Measurements from ENCODE around the gene PCDHGA11. TPM values are rescaled to one million over a fixed set of nuclear protein-coding genes. Genes with fewer than 3 reads are reported as not detected.
"Not testable (repeated sequence)": the region's sequence is repeated elsewhere in the genome, so short reads cannot be mapped to it uniquely, and the experiment has no call there.

PCDHGA11 gene
- total and polyA plus RNA-seq, 2 donors from 2014 or later, result 0.37 to 3.6 TPM

GRCh38 chr5:141389153-141390042 is 31.5 kb upstream of the PCDHGA11 start:
- FAIRE-seq, result no peak
- no peaks in the 10 kb centered on the region for H3K36me3 ChIP-seq (ENCODE audit: control insufficient read depth in 2 of 3, insufficient read depth in 3 of 3, low read length in 3 of 3)
- no peak overlapping the region for H3K27ac ChIP-seq (ENCODE audit: low read depth in 2 of 2, low read length in 2 of 2)
- TF ChIP-seq CTCF (IDR thresholded peaks at IDR 0.05; ENCODE audit: borderline replicate concordance, extremely low read depth, insufficient read depth), result no peak
- no peak for DNase-seq
- no peak overlapping the region for H3K4me3 ChIP-seq (ENCODE audit: low read length in 3 of 3)
- intact Hi-C loops (cut with DNase I), result no loop called here
- H3K9ac ChIP-seq (ENCODE audit: low read length in 3 of 3), result no peak overlapping the region
- H3K27me3 ChIP-seq (ENCODE audit: control insufficient read depth, insufficient read depth, low read length), result no peaks in the 10 kb centered on the region
- no peaks in the 10 kb centered on the region for H3K4me1 ChIP-seq (ENCODE audit: control insufficient read depth in 2 of 3, insufficient read depth in 2 of 3, low read depth in 1 of 3, low read length in 3 of 3)
- H3K9me3 ChIP-seq (ENCODE audit: control insufficient read depth in 2 of 3, insufficient read depth in 1 of 3, low read length in 3 of 3), result peaks cover 6 to 86% (median 19%) of the 10 kb centered on the region in 3 donors

GRCh38 chr5:141392429-141393198 is 28.2 kb upstream of the PCDHGA11 start, which contains the start of gene PCDHGA8:
PCDHGA8 (plus strand) TSS chr5:141392633; CDS start chr5:141392814, 181 bp downstream.
- FAIRE-seq, result no peak
- no peaks in the 10 kb centered on the region for H3K27me3 ChIP-seq (ENCODE audit: control insufficient read depth, insufficient read depth, low read length)

GRCh38 chr5:141393267-141393666 is 27.6 kb upstream of the PCDHGA11 start:
- Histone ChIP-seq H3K4me3 (ENCODE audit: low read length in 3 of 3) (no peak overlapping the region), H3K9me3 (ENCODE audit: control insufficient read depth in 2 of 3, insufficient read depth in 1 of 3, low read length in 3 of 3) (peaks cover 4 to 67% (median 10%) of the 10 kb centered on the region in 3 donors), H3K27me3 (ENCODE audit: control insufficient read depth, insufficient read depth, low read length) (no peaks in the 10 kb centered on the region), H3K9ac (ENCODE audit: low read length in 3 of 3) (no peak overlapping the region), H3K27ac (ENCODE audit: low read depth in 2 of 2, low read length in 2 of 2) (no peak overlapping the region), H3K36me3 (ENCODE audit: control insufficient read depth in 2 of 3, insufficient read depth in 3 of 3, low read length in 3 of 3) (no peaks in the 10 kb centered on the region), H3K4me1 (ENCODE audit: control insufficient read depth in 2 of 3, insufficient read depth in 2 of 3, low read depth in 1 of 3, low read length in 3 of 3) (no peaks in the 10 kb centered on the region)
- no peak for TF ChIP-seq CTCF (IDR thresholded peaks at IDR 0.05; ENCODE audit: borderline replicate concordance, extremely low read depth, insufficient read depth)
- intact Hi-C loops (cut with DNase I), result no loop called here
- DNase-seq (no peak), FAIRE-seq (no peak)

More at GRCh38 chr5:141392429-141393198, 28.2 kb upstream of the PCDHGA11 start, which contains the start of gene PCDHGA8:
- DNase-seq, result no peak
- intact Hi-C loops (cut with DNase I), result no loop called here
- Histone ChIP-seq H3K9ac (ENCODE audit: low read length in 3 of 3) (no peak within 1 kb of the TSS), H3K4me1 (ENCODE audit: control insufficient read depth in 2 of 3, insufficient read depth in 2 of 3, low read depth in 1 of 3, low read length in 3 of 3) (no peaks in the 10 kb centered on the region), H3K4me3 (ENCODE audit: low read length in 3 of 3) (no peak within 1 kb of the TSS), H3K27ac (ENCODE audit: low read depth in 2 of 2, low read length in 2 of 2) (no peak within 1 kb of the TSS), H3K9me3 (ENCODE audit: control insufficient read depth in 2 of 3, insufficient read depth in 1 of 3, low read length in 3 of 3) (peaks cover 4 to 68% (median 11%) of the 10 kb centered on the region in 3 donors), H3K36me3 (ENCODE audit: control insufficient read depth in 2 of 3, insufficient read depth in 3 of 3, low read length in 3 of 3) (no peaks in the 10 kb centered on the region)
- no peak for TF ChIP-seq CTCF (IDR thresholded peaks at IDR 0.05; ENCODE audit: borderline replicate concordance, extremely low read depth, insufficient read depth)

- H3K36me3 ChIP-seq (ENCODE audit: control insufficient read depth in 2 of 3, insufficient read depth in 3 of 3, low read length in 3 of 3); H3K27me3 ChIP-seq (ENCODE audit: control insufficient read depth, insufficient read depth, low read length); intact Hi-C loops (cut with DNase I); DNase-seq; H3K4me3 ChIP-seq (ENCODE audit: low read length in 3 of 3); FAIRE-seq; H3K27ac ChIP-seq (ENCODE audit: low read depth in 2 of 2, low read length in 2 of 2); H3K4me1 ChIP-seq (ENCODE audit: control insufficient read depth in 2 of 3, insufficient read depth in 2 of 3, low read depth in 1 of 3, low read length in 3 of 3); H3K9ac ChIP-seq (ENCODE audit: low read length in 3 of 3): not testable (repeated sequence)
- H3K9me3 ChIP-seq (ENCODE audit: control insufficient read depth in 2 of 3, insufficient read depth in 1 of 3, low read length in 3 of 3), result peaks cover 2 to 67% (median 13%) of the 10 kb centered on the region in 3 donors
Measured at GRCh38 chr5:141394401-141395187, 26.3 kb upstream of the PCDHGA11 start.

All from kidney (tissue), 14 donors.